Measurements from ENCODE around the gene CASP3. TPM values are rescaled to one million over a fixed set of nuclear protein-coding genes. Genes with fewer than 3 reads are reported as not detected.
"Not testable (repeated sequence)": the region's sequence is repeated elsewhere in the genome, so short reads cannot be mapped to it uniquely, and the experiment has no call there.

Gene CASP3
- total RNA-seq, 1 donor from 2014 or later: 59.9 TPM

- DNase-seq: no peak
These were observed 13.0 kb upstream of the CASP3 start for GRCh38 chr4:184662236-184662635.

GRCh38 chr4:184660978-184661377 is 11.7 kb upstream of the CASP3 start:
- DNase-seq: no peak

GRCh38 chr4:184657820-184658219 is 8.6 kb upstream of the CASP3 start:
- not testable (repeated sequence) for DNase-seq

- DNase-seq: no peak
These were observed 7.9 kb upstream of the CASP3 start for GRCh38 chr4:184657144-184657543.

- no peak for DNase-seq
These were observed 6.9 kb upstream of the CASP3 start for GRCh38 chr4:184655889-184656869.

GRCh38 chr4:184653650-184654049 is 4.4 kb upstream of the CASP3 start:
- DNase-seq: no peak

- not testable (repeated sequence) for DNase-seq
These were observed 3.4 kb upstream of the CASP3 start for GRCh38 chr4:184652681-184653080.

- no peak for DNase-seq
These were observed 2.7 kb upstream of the CASP3 start for GRCh38 chr4:184651899-184652298.

- DNase-seq: peak; percentile 65
These were observed 966 bp upstream of the CASP3 start for GRCh38 chr4:184649971-184650855.

GRCh38 chr4:184648313-184649025 is 778 bp downstream of the CASP3 start:
- DNase-seq: peak; percentile 72

GRCh38 chr4:184648054-184648312 is 1.3 kb downstream of the CASP3 start:
- no peak for DNase-seq

- peak; percentile 55 for DNase-seq
These were observed 1.8 kb downstream of the CASP3 start for GRCh38 chr4:184647266-184648053.

- DNase-seq: peak; percentile 45
These were observed 3.2 kb downstream of the CASP3 start for GRCh38 chr4:184645904-184646610.

GRCh38 chr4:184644553-184645307 is 4.5 kb downstream of the CASP3 start:
- DNase-seq: peak; percentile 58

- no peak for DNase-seq
These were observed 5.5 kb downstream of the CASP3 start for GRCh38 chr4:184643731-184644130.

GRCh38 chr4:184641451-184641850 is 7.8 kb downstream of the CASP3 start:
- no peak for DNase-seq

GRCh38 chr4:184641022-184641421 is 8.2 kb downstream of the CASP3 start:
- no peak for DNase-seq

- DNase-seq: no peak
These were observed 12.3 kb downstream of the CASP3 start for GRCh38 chr4:184636897-184637296.

GRCh38 chr4:184636144-184636543 is 13.1 kb downstream of the CASP3 start:
- no peak for DNase-seq

GRCh38 chr4:184635381-184635780 is 13.9 kb downstream of the CASP3 start:
- DNase-seq: no peak

- no peak for DNase-seq
These were observed 16.4 kb downstream of the CASP3 start for GRCh38 chr4:184632842-184633241.
